Endothelial cell of hepatic sinusoid (primary cell): ENCODE results near the gene TCEA3.

Experiments used
- in situ Hi-C: cut with HindIII; loops from 2 replicates; pipeline ENCODE4 v1.10.0; 2017; ENCODE audit warnings: low sequenced_read_pairs

The TCEA3 gene

GRCh38 chr1:23370709-23371584, 53.6 kb downstream of the TCEA3 start:
- in situ Hi-C loops = no loop called here

- in situ Hi-C loops = no loop called here
Observed at GRCh38 chr1:23370330-23370708, 54.2 kb downstream of the TCEA3 start.

- in situ Hi-C loops = no loop called here
Observed at GRCh38 chr1:23369335-23370013, 55.1 kb downstream of the TCEA3 start, which contains the start of gene ZNF436. Gene ZNF436 (minus strand): TSS chr1:23369836. CDS start chr1:23368005, 1,831 bp downstream.

- in situ Hi-C loops = no loop called here
Observed at GRCh38 chr1:23368562-23369334, 55.8 kb downstream of the TCEA3 start.

- in situ Hi-C loops = no loop called here
Observed at GRCh38 chr1:23367791-23368561, 56.6 kb downstream of the TCEA3 start.

- in situ Hi-C loops = no loop called here
Observed at GRCh38 chr1:23367451-23367790, 57.1 kb downstream of the TCEA3 start.

- in situ Hi-C loops = no loop called here
Observed at GRCh38 chr1:23366598-23366997, 58.0 kb downstream of the TCEA3 start.

GRCh38 chr1:23366146-23366545, 58.4 kb downstream of the TCEA3 start:
- in situ Hi-C loops = no loop called here

- in situ Hi-C loops = no loop called here
Observed at GRCh38 chr1:23362218-23362713, 62.3 kb downstream of the TCEA3 start.

- in situ Hi-C loops = no loop called here
Observed at GRCh38 chr1:23358310-23358875, 66.2 kb downstream of the TCEA3 start.

- in situ Hi-C loops = no loop called here
Observed at GRCh38 chr1:23357138-23357908, 67.2 kb downstream of the TCEA3 start.

- in situ Hi-C loops = no loop called here
Observed at GRCh38 chr1:23356471-23357137, 67.9 kb downstream of the TCEA3 start.

- in situ Hi-C loops = no loop called here
Observed at GRCh38 chr1:23354245-23354644, 70.3 kb downstream of the TCEA3 start.

GRCh38 chr1:23352096-23352695, 72.4 kb downstream of the TCEA3 start:
- in situ Hi-C loops = no loop called here

- in situ Hi-C loops = loop anchor here (5.0 kb wide), 2 partner anchors 41 to 104 kb away; no protein-coding TSS in a partner anchor
Observed at GRCh38 chr1:23345920-23346319, 78.6 kb downstream of the TCEA3 start.

- in situ Hi-C loops = loop anchor here (5.0 kb wide), 3 partner anchors 42 to 103 kb away; partner anchors contain the start of gene TCEA3
Observed at GRCh38 chr1:23344987-23345472, 79.5 kb downstream of the TCEA3 start.

GRCh38 chr1:23344111-23344986, 80.2 kb downstream of the TCEA3 start, which contains the start of gene HNRNPR:
Gene HNRNPR (minus strand): TSS chr1:23344284. CDS start chr1:23341008, 3,276 bp downstream.
- in situ Hi-C loops = loop anchor here (5.0 kb wide), 1 partner anchor 78 kb away; the partner anchor contains the start of gene TCEA3
